ENCODE measurements around the gene SLC35G3. TPM values are rescaled to one million over a fixed set of nuclear protein-coding genes. Genes with fewer than 3 reads are reported as not detected.
A peak's percentile ranks its signal among the peaks of the same experiment; 100 is the strongest.
"Not testable (repeated sequence)": the region's sequence is repeated elsewhere in the genome, so short reads cannot be mapped to it uniquely, and the experiment has no call there.

SLC35G3 gene
- total RNA-seq, 1 experiment from 2014 or later, result not detected

DNA sequence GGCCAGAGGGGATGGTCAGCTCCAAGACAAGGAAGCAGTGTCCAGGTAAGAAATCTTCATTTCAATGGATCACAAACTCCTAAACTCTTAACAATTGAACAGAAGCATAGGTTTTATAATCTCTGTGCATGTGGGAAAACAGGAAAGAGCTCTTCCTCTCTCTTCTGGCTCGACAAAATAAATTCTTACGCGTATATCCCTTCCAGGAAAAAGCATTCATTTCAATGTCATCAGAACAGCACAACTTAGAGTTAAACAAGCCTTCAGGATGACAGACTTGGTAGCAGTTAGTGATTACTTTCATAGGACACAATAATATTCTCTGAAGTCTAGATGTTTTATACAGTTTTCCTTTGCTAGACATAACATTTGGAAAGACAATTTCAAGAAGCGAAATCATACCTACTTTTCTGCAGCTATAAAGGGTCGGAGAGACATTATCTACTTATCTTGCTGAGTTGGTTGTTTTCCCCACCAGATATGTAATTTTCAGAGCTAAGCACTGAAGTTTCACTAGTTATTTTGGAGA is 19.3 kb upstream of the SLC35G3 start:
- no peak for DNase-seq (ENCODE audit: extremely low read depth, low read depth)

DNA sequence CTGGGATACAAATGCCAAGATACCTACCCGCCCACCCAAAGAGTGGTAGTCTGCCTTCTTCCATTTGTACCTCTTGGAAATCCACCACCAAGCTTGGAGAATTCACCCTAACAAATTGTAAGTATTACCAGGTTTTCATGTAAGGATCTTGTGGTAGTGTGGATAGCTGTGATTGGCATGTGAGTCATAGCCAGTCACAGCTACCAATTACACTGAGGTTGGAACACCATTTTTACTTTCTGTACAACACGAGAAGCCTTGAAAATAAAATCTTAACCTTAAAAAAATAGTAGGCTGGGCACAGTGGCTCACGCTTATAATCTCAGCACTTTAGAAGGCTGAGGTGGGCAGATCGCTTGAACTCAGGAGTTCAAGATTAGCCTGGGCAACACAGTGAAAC is 18.5 kb upstream of the SLC35G3 start:
- no peak for DNase-seq (ENCODE audit: extremely low read depth, low read depth)

DNA sequence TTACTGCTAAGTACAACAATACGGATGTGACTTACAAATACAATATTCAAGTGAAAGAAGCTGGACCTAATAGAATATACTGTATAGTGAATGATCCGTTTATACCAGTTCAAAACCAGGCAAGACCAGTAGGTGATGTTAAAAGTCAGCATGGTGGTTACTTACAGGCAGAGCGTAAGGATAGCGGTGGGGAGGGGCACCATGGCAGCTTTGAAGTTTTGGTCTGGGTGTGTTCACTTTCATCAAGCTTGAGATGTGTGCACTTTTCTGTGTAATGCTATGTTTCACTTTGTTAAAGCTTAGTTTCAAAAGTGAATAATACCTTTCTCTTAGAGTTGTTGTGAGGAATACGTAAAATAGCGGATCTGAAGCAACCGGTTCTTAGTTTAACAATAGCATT is 16.5 kb upstream of the SLC35G3 start:
- DNase-seq (ENCODE audit: extremely low read depth, low read depth), result no peak

DNA sequence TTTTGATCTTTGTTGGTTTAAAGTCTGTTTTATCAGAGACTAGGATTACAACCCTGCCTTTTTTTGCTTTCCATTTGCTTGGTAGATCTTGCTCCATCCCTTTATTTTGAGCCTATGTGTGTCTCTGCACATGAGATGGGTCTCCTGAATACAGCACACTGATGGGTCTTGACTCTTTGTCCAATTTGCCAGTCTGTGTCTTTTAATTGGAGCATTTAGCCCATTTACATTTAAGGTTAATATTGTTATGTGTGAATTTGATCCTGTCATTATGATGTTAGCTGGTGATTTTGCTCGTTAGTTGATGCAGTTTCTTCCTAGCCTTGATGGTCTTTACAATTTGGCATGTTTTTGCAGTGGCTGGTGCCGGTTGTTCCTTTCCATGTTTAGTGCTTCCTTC is 8.4 kb upstream of the SLC35G3 start:
- DNase-seq (ENCODE audit: extremely low read depth, low read depth), result not testable (repeated sequence)

DNA sequence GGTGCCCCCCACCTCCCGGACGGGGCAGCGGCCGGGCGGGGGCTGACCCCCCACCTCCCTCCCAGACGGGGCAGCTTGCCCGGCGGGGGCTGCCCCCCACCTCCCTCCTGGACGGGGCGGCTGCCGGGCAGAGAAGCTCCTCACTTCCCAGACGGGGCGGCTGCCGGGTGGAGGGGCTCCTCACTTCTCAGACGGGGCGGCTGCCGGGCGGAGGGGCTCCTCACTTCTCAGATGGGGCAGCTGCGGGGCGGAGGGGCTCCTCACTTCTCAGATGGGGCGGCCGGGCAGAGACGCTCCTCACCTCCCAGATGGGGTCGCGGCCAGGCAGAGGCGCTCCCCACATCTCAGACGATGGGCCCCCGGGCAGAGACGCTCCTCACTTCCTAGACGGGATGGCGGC is 869 bp upstream of the SLC35G3 start:
- DNase-seq (ENCODE audit: extremely low read depth, low read depth), result not testable (repeated sequence)

DNA sequence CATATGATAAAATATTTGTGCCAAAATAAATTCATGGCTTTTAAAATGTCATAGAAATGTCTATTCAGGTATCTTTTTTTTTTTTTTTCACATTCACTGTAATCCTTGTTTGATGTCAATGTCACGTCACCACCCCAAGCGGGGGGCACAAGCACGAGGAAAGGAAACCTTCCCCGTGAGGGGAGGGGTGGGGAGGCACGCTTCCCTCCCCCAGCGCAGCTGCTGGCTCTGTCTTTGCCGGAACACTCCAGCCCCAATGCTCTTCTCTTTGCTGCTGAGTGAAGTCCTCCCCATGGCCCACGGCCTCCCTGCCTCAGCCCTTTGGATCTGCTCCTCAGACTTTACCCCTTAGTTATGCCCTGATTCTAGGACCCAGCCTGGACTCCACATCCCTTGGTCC is 1.5 kb downstream of the SLC35G3 start:
- DNase-seq (ENCODE audit: extremely low read depth, low read depth), result no peak

DNA sequence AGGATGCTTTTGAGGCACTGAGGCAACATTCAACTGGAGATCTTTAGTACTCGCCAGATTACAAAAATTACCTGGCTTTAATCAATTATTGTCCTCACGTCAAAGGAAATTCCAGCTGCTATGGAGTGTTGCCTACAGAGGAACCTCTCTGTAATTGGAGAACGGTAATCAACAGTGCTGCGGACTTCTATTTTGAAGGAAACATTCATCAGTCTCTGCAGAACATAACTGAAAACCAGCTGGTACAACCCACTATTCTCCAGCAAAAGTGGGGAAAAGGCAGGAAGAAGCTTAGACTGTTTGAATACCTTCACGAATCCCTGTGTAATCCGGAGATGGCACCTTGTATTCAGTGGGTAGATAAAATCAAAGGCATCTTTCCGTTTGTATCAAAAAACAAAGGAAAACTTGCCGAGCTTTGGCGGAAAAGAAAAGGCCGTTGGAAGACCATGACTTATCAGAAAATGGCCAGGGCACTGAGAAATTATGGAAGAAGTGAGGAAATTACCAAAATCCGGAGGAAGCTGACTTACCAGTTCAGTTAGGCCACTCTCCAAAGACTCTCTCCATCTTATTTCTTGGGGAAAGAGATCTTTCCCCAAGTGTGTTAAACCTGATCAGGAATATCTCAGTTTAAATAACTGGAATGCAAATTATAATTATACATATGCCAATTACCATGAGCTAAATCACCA is 3.0 kb downstream of the SLC35G3 start:
- DNase-seq (ENCODE audit: extremely low read depth, low read depth), result no peak

DNA sequence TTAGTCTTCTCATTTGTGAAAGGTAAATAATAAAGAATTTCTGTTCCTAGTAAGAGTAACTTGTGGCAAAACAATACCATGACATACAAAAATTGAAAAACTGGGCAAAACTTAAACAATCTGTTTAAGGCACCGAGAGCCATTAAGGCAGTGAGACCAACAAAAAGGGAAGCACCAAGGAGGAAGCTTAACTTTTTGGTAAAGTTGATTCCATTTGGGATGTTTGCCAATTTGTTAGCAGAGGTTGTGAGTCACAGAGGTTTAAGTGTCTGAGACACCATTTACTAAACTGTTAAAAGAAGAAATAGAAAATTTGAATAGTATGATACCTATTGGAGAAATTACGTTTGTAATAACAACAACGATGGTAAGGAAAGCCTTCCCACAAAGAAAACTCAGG is 4.9 kb downstream of the SLC35G3 start:
- DNase-seq (ENCODE audit: extremely low read depth, low read depth), result no peak

DNA sequence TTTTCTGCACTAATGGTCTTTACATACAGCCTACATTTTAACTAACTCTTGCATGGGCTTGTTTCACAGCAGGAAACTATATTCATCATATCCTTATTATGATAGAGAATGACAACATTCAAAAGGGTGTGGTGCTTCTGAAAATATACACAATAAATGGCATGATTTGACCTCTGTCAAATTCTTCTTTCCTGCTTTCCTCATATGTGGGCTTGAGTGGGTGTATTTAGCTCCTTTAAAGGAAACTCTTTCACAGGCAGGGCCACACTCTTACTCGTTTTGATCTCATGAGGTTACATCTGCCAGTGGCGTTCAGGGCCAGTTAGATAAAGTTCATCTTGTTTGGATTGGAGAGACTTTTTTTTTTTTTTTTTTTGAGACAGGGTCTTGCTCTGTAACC is 6.1 kb downstream of the SLC35G3 start:
- peak; percentile 38 for DNase-seq (ENCODE audit: extremely low read depth, low read depth)

DNA sequence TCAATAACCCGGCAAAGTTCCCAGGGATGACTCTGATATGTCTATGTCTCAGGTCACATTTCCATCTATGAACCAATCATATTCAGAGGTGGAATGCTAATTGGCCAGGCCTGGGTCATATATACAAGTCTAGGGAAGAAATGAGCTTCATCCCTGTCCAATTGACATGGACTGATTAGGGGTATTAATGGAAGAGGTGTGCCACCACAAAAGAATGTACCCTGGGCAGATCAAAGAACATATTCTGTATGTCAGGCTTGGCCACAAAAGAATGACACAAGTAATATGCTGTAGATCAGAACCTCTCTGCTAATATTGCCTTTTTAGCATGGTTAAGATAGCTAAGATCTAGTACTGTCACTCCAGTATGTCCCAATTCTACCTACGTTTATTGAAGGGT is 6.7 kb downstream of the SLC35G3 start:
- no peak for DNase-seq (ENCODE audit: extremely low read depth, low read depth)

DNA sequence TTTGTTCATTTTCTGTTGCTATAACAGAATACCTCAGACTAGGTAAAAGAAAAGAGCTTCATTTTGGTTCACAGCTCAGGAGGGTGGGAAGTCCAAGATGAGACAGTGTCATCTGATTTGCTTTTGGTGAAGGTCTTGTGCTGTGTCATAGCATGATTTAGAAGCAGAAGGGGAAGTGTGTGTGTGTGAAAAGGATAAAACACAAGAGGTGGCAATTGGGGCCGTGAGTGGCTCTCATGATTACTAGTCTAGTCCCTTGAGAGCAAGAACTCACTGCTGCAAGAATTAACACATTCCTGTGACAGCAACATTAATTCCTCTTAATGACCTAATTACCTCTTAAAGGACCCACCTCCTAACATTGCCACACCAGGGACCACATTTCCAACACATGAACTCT is 8.3 kb downstream of the SLC35G3 start:
- no peak for DNase-seq (ENCODE audit: extremely low read depth, low read depth)

DNA sequence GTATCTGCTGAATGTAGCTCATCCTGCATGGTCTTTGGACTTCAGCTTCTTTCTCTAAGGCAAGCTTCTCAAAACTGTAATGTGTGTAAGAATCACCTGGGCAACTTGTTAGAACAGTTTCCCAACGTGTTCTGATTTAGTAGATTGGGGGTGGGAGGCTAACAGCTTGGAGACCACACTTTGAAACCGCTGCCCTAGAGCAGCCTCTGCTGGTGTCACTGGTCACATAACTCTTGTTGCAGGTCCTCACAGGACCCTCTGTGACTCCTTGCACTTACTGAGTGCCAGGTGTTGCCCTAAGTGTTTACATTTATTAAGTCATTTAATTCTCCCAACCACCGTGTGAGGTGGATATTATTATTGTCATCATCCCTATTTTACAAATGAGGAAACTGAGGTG is 9.9 kb downstream of the SLC35G3 start:
- DNase-seq (ENCODE audit: extremely low read depth, low read depth), result no peak

DNA sequence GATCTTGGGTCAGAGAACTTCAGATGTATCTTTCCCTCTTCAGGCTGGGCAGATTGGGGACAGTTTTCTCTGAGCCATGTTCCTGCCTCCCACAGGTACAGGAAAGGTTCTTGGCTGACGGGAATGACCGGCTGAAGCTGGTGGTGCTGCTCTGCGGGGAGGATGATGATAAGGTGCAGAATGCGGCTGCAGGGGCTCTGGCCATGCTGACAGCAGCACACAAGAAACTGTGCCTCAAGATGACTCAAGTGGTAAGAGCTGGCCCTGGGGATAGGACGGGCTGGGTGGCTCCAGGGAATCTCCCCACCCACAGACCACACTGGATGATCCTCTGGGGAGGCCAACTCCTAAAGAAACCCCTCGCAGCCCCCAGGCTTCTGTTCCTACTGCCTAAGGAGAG is 10.9 kb downstream of the SLC35G3 start:
- DNase-seq (ENCODE audit: extremely low read depth, low read depth), result no peak

DNA sequence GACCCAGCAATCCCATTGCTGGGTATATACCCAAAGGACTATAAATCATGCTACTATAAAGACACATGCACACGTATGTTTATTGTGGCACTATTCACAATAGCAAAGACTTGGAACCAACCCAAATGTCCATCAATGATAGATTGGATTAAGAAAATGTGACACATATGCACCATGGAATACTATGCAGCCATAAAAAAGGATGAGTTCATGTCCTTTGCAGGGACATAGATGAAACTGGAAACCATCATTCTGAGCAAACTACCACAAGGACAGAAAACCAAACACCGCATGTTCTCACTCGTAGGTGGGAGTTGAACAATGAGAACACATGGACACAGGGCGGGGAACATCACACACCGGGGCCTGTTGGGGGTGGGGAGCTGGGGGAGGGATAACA is 14.8 kb downstream of the SLC35G3 start:
- DNase-seq (ENCODE audit: extremely low read depth, low read depth), result not testable (repeated sequence)

DNA sequence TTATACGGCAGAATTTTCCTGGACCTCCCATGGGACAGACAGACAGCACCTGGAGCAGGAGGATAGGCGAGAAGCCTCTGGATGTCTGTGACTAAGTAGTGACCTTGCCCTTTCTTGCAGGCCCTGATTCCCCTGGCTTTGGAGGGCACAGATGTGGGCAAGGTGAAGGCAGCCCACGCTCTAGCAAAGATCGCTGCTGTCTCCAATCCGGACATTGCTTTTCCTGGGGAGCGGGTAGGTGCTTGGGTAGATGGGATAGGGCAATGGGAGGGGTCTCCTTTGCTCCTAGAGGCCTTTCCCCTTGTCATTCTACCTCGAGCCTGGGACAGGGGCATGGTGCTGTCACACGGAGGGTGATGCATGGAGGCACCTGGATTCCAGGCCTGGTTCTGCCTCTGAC is 17.3 kb downstream of the SLC35G3 start:
- no peak for DNase-seq (ENCODE audit: extremely low read depth, low read depth)

DNA sequence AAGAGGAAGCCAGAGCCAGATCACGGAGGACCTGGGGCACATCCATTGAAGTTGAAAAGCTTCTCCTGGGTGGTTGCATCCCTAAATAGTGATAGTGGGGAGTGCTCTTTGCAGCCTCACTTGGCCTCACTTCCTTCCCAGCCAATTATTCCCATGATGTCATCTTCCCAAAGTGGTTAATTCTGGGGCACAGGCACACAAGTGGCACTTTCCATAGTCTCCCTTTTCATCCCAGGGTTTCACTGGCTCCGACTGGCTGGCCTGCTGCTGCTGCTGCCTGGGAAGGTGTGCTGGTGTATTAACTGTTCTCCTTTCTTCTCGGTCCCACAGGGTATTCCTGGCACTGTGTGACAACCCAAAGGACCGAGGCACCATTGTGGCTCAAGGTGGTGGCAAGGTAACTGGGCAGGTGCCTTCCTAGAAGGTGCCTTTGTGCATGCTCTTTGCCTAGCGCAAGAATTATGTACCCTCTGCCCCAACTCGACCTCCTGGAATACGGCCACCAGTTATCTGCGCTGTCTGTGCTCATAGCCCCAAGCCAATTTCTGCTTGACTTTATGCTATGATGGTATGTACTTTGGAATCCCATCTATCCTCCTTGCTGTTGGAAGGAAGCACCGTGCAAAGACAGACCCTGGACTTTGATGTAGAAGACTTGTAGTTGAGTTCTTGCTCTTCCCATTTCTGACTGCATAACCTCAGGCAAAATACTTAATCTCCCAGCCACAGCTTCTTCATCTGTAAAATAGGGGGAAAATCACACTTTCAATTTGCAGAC is 18.4 kb downstream of the SLC35G3 start:
- DNase-seq (ENCODE audit: extremely low read depth, low read depth), result no peak

DNA sequence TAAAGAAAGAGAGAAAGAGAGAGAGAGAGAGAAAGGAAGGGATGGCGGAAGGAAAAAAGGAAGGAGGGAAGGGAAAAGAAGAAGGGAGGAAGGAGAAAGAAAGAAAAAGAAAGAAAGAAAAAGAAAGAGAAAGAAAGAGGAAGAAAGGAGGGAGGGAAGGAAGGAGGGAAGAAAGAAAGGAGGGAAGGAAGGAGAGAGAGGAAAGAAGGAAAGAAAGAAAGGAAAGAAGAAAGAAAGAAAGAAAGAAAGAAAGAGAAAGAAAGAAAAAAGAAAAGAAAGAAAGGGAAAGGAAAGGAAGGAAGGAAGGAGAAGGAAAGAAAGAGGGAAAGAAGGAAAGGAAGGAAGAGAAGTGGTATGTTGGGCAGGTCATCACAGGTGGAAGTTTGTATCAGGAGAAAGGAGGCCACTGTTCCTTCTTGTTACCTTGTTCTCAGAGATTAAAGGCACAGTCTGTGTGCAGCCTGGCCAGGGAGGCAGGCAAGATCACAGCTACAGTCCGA is 19.3 kb downstream of the SLC35G3 start:
- DNase-seq (ENCODE audit: extremely low read depth, low read depth), result no peak

DNA sequence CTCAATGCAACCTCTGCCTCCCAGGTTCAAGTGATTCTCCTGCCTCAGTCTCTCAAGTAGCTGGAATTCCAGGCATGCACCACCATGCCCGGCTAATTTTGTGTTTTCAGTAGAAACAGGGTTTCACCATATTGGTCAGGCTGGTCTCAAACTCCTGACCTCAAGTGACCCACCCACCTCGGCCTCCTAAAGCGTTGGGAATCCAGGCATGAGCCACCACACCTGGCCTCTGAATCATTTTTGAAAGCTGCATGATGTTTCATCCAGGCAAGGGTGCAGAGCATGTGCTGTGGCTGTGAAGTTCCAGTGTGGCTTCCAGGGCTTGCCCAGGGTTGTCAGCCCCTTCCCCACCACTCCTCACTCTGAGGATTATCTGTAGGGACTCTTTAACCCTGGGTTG is 21.9 kb downstream of the SLC35G3 start:
- DNase-seq (ENCODE audit: extremely low read depth, low read depth), result not testable (repeated sequence)

DNA sequence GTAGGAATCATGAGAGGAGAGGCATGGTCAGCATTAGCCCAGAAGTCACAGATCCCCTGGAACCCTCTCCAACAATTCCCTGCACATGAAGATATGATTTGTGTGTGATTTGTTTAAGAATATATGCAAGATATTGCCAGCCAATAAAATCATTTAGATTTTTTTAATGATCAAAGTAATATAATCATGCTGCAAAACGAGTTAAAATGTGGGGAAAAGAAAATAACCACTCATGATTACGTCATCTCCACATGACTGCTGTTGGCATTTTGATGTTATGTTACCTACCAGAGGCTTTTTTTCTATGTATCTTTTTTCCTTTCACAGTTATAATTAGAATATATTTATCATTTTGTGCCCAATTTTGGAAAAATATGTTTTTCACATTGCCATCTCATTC is 22.4 kb downstream of the SLC35G3 start:
- no peak for DNase-seq (ENCODE audit: extremely low read depth, low read depth)

DNA sequence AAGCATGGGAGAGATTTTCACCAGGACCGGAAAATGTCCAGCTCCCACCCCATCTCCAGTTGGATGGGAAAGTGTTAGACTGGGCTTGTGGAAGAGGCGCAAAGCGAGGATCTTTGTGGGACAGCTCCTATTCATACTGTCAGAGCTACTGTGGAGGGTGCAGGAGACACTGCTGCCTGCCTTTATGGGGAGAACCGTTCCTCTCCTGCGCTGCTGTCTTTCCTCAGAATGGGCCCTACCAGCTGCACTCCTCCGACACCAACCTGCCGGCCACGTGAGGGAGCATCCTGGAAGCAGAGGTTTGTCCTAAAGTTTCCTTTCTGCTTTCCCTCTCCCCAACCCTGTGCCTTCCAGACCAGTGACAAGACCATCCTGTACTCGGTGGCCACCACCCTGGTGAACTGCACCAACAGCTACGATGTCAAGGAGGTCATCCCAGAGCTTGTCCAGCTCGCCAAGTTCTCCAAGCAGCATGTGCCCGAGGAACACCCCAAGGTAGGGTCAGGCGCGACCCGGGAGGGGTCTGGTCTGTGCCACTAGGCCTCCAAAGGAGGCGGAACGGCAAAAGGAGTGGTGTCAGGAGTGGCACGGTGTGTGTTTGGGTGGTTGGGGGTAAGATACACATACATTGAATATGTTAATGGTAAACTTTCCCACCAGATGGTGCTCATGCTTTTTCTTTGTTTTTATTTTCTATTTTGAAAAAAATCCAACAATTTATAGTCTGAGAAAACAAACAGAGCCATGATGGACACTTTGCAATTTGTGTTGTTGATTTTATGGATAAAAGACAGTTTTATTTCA is 23.0 kb downstream of the SLC35G3 start:
- DNase-seq (ENCODE audit: extremely low read depth, low read depth), result peak; percentile 52

DNA sequence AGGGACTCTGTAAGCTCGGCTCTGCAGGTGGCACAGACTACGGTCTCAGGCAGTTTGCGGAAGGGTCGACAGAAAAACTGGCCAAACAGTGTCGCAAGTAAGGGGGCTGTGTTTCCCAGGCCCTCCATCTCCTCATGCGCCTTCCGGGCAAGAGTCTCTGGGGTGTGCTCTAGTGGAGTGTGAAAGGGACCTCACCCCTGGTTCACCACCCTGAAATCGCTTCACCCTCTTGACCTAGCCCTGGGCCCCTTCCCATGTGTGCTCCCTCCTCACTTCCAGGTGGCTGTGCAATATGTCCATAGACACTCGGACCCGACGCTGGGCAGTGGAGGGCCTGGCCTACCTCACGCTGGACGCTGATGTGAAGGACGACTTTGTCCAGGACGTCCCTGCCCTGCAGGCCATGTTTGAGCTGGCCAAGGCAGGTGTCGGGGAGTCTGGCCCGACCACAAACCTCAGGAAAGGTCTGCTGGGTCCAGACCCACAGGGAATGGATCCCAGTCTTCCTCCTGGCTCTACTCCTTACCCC is 24.3 kb downstream of the SLC35G3 start:
- no peak for DNase-seq (ENCODE audit: extremely low read depth, low read depth)

All from NCI-H460 (cell line).